ENCODE data around the gene LOXL1. TPM values are rescaled to one million over a fixed set of nuclear protein-coding genes. Genes with fewer than 3 reads are reported as not detected.
"Not testable (repeated sequence)": the region's sequence is repeated elsewhere in the genome, so short reads cannot be mapped to it uniquely, and the experiment has no call there.

Gene LOXL1
- total and polyA plus RNA-seq, 7 donors = 3.0 to 27.7 (median 9.7) TPM; not detected in 1

GRCh38 chr15:73936588-73937290 is 10.5 kb downstream of the LOXL1 start:
- intact Hi-C loops (cut with DNase I) = no loop called here
- Histone ChIP-seq H3K4me3 (no peak overlapping the region), H3K27me3 (no peaks in the 10 kb centered on the region), H3K9me3 (no peaks in the 10 kb centered on the region), H3K4me1 (peaks cover 0 to 27% (median 14%) of the 10 kb centered on the region in 4 donors), H3K27ac (peak overlapping the region in 1 of 4 donors; percentile 28), H3K36me3 (no peaks in the 10 kb centered on the region)
- TF ChIP-seq POLR2A (IDR thresholded peaks at IDR 0.05) = no peak
- no peak for TF ChIP-seq POLR2AphosphoS5 (IDR thresholded peaks at IDR 0.05)
- no peak for TF ChIP-seq CTCF (IDR thresholded peaks at IDR 0.05)
- no peak for TF ChIP-seq EP300 (IDR thresholded peaks at IDR 0.05)
- DNase-seq = no peak
- WGBS, 2 donors = 67 to 74% methylated on average over 12 of the region's 12 CpGs

- intact Hi-C loops (cut with DNase I) = no loop called here
- TF ChIP-seq CTCF (IDR thresholded peaks at IDR 0.05) (no peak), EP300 (IDR thresholded peaks at IDR 0.05) (no peak), POLR2AphosphoS5 (IDR thresholded peaks at IDR 0.05) (no peak), POLR2A (IDR thresholded peaks at IDR 0.05) (no peak)
- no peaks in the 10 kb centered on the region for H3K27me3 ChIP-seq
- H3K9me3 ChIP-seq = no peaks in the 10 kb centered on the region
- WGBS, 2 donors = 80 to 82% methylated on average over 10 of the region's 10 CpGs
- peaks cover 0 to 27% (median 14%) of the 10 kb centered on the region in 4 donors for H3K4me1 ChIP-seq
- H3K4me3 ChIP-seq = no peak overlapping the region
- H3K36me3 ChIP-seq = no peaks in the 10 kb centered on the region
- no peak overlapping the region for H3K27ac ChIP-seq
- no peak for DNase-seq
These were observed 11.0 kb downstream of the LOXL1 start for GRCh38 chr15:73937296-73937695.

GRCh38 chr15:73937726-73938125 is 11.5 kb downstream of the LOXL1 start:
- Histone ChIP-seq H3K4me1 (peaks cover 0 to 27% (median 14%) of the 10 kb centered on the region in 4 donors), H3K4me3 (no peak overlapping the region), H3K36me3 (no peaks in the 10 kb centered on the region), H3K9me3 (no peaks in the 10 kb centered on the region), H3K27ac (no peak overlapping the region), H3K27me3 (no peaks in the 10 kb centered on the region)
- no peak for TF ChIP-seq CTCF (IDR thresholded peaks at IDR 0.05)
- no peak for TF ChIP-seq POLR2A (IDR thresholded peaks at IDR 0.05)
- 95% methylated on average over 11 of the region's 11 CpGs for WGBS, 2 donors
- intact Hi-C loops (cut with DNase I) = no loop called here
- no peak for DNase-seq

DNA sequence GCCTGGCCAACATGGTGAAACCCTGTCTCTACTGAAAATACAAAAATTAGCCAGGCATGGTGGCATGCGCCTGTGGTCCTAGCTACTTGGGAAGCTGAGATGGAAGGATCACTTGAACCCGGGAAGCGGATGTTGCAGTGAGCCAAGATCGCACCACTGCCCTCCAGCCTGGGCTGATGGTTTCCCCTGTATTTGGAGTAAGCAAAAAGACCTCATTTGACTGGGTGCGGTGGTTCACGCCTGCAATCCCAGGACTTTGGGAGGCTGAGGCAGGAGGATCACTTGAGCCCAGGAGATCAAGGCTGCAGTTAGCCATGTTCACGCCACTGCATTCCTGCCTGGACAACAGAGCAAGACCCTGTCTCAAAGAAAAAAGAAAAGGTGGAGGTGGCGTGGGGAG is 12.3 kb downstream of the LOXL1 start:
- H3K27me3 ChIP-seq; DNase-seq; H3K36me3 ChIP-seq; intact Hi-C loops (cut with DNase I); H3K4me3 ChIP-seq; H3K27ac ChIP-seq; H3K9me3 ChIP-seq: not testable (repeated sequence)
- WGBS, 2 donors = 94 to 96% methylated on average over 8 of the region's 8 CpGs
- peaks cover 0 to 27% (median 14%) of the 10 kb centered on the region in 4 donors for H3K4me1 ChIP-seq

- Histone ChIP-seq H3K27me3 (no peaks in the 10 kb centered on the region), H3K27ac (peak overlapping the region in 1 of 4 donors; percentile 5), H3K4me3 (no peak overlapping the region), H3K9me3 (no peaks in the 10 kb centered on the region), H3K36me3 (no peaks in the 10 kb centered on the region), H3K4me1 (peaks cover 0 to 27% (median 14%) of the 10 kb centered on the region in 4 donors)
- intact Hi-C loops (cut with DNase I) = no loop called here
- DNase-seq = peak; percentile 53
- WGBS, 2 donors = 71 to 86% methylated on average over 4 of the region's 4 CpGs
- no peak for TF ChIP-seq POLR2AphosphoS5 (IDR thresholded peaks at IDR 0.05)
- TF ChIP-seq CTCF (IDR thresholded peaks at IDR 0.05) = no peak
- TF ChIP-seq POLR2A (IDR thresholded peaks at IDR 0.05) = no peak
- TF ChIP-seq EP300 (IDR thresholded peaks at IDR 0.05) = no peak
These were observed 12.9 kb downstream of the LOXL1 start for GRCh38 chr15:73939138-73939537.

Data from sigmoid colon (tissue), 7 donors.